SK-N-SH (cell line): ENCODE data around the gene CIT. TPM values are rescaled to one million over a fixed set of nuclear protein-coding genes. Genes with fewer than 3 reads are reported as not detected.

Experiments
- CTCF ChIA-PET: fragments of 300-600, 350-600 bp; formaldehyde crosslinking; extraction: SDS; loops from one replicate; lab custom pipeline; 2021; lab: Yijun Ruan, JAX
- POLR2A ChIA-PET: fragments of 350-600 bp; sonication (Branson Sonifier 250); formaldehyde crosslinking; extraction: SDS; loops from one replicate; lab custom pipeline; 2020; ENCODE audit warnings: antibody characterized with exemption, inconsistent platforms; lab: Yijun Ruan, JAX
- DNase-seq: peaks from one replicate; pipeline ENCODE4 v3.0.0; 2012
- H2AFZ ChIP-seq: fragments of 200-600 bp; sonication (generic); 2 replicates; pipeline ENCODE4 v1.8.1; 2016; ENCODE audit warnings: antibody characterized with exemption, mild to moderate bottlenecking, low read depth
- H3F3A ChIP-seq: fragments of 200-600 bp; sonication (generic); replicated peaks from 2 replicates; pipeline ENCODE3; 2016; ENCODE audit warnings: antibody characterized with exemption, mild to moderate bottlenecking; ENCODE audit not compliant: insufficient read depth
- H3K27ac ChIP-seq, 2 experiments: fragments of 200-500 bp in 1 of 2; fragments of 200-600 bp in 1 of 2; sonication (Bioruptor generic) in 1 of 2; sonication (generic), shearing (Covaris generic) in 1 of 2; 2 replicates each; pipeline versions ENCODE4 v1.5.1 to v1.6.1; 2014 to 2016; ENCODE audit warnings: low read depth in 2 of 2, inconsistent platforms in 1 of 2, low read length in 1 of 2, mild to moderate bottlenecking in 1 of 2, mixed read lengths in 1 of 2
- H3K27me3 ChIP-seq: fragments of 200-600 bp; sonication (generic), shearing (Covaris generic); 2 replicates; pipeline ENCODE4 v1.6.1; 2016; ENCODE audit warnings: mixed run types; ENCODE audit not compliant: insufficient read depth
- H3K36me3 ChIP-seq, 2 experiments: fragments of 200-500 bp in 1 of 2; fragments of 200-600 bp in 1 of 2; sonication (Bioruptor generic) in 1 of 2; sonication (generic) in 1 of 2; replicated peaks in 1 of 2; 2 replicates each; pipeline versions ENCODE3 to v1.5.1; 2014 to 2016; ENCODE audit warnings: low read length in 1 of 2, mild to moderate bottlenecking in 1 of 2; ENCODE audit not compliant: insufficient read depth in 2 of 2, control insufficient read depth in 1 of 2
- H3K4me1 ChIP-seq, 2 experiments: fragments of 200-500 bp in 1 of 2; fragments of 200-600 bp in 1 of 2; sonication (Bioruptor generic) in 1 of 2; sonication (generic), shearing (Covaris generic) in 1 of 2; 2 replicates each; pipeline versions ENCODE4 v1.5.1 to v1.6.1; 2014 to 2016; ENCODE audit warnings: low read depth in 1 of 2, low read length in 1 of 2, mixed run types in 1 of 2; ENCODE audit not compliant: insufficient read depth in 2 of 2, control insufficient read depth in 1 of 2
- H3K4me2 ChIP-seq: fragments of 200-600 bp; sonication (generic), shearing (Covaris generic); 2 replicates; pipeline ENCODE4 v1.6.1; 2017; ENCODE audit warnings: mixed run types
- H3K4me3 ChIP-seq, 2 experiments: fragments of 200-500 bp in 1 of 2; fragments of 200-600 bp in 1 of 2; sonication (Bioruptor generic) in 1 of 2; sonication (generic), shearing (Covaris generic) in 1 of 2; 2 replicates each; pipeline versions ENCODE4 v1.5.1 to v1.8.1; 2014 to 2016; ENCODE audit warnings: low read depth in 2 of 2, inconsistent platforms in 1 of 2, low read length in 1 of 2, mild to moderate bottlenecking in 1 of 2, mixed read lengths in 1 of 2, moderate library complexity in 1 of 2
- H3K79me2 ChIP-seq: fragments of 200-600 bp; sonication (generic); 2 replicates; pipeline ENCODE4 v1.8.1; 2017; ENCODE audit warnings: mild to moderate bottlenecking; ENCODE audit not compliant: insufficient read depth
- H3K9ac ChIP-seq: fragments of 200-600 bp; sonication (generic); 2 replicates; pipeline ENCODE4 v1.6.1; 2017; ENCODE audit warnings: mixed run types
- H3K9me2 ChIP-seq: fragments of 200-600 bp; sonication (generic); 2 replicates; pipeline ENCODE4 v1.6.1; 2017; ENCODE audit warnings: mixed run types
- H3K9me3 ChIP-seq: fragments of 200-600 bp; sonication (generic); 2 replicates; pipeline ENCODE4 v1.6.1; 2017; ENCODE audit warnings: mixed run types, mild to moderate bottlenecking, moderate library complexity
- H4K20me1 ChIP-seq: fragments of 200-600 bp; sonication (generic); 2 replicates; pipeline ENCODE4 v1.6.1; 2017; ENCODE audit warnings: mild to moderate bottlenecking, mixed run types; ENCODE audit not compliant: insufficient read depth
- CTCF ChIP-seq: fragments of 200-600 bp; sonication (generic); IDR thresholded peaks from 2 replicates; pipeline ENCODE4 v1.6.1; 2017; ENCODE audit warnings: antibody characterized with exemption, mild to moderate bottlenecking, moderate library complexity
- EP300 ChIP-seq, 2 experiments: IDR thresholded peaks; 2 replicates each; pipeline versions ENCODE4 v1.4.0 to v1.6.1; 2012; ENCODE audit warnings: borderline replicate concordance in 1 of 2, low read depth in 1 of 2, low read length in 1 of 2
- FOSL2 ChIP-seq: IDR thresholded peaks from 2 replicates; pipeline ENCODE4 v1.4.0; 2012; ENCODE audit warnings: low read depth, mild to moderate bottlenecking, moderate library complexity, borderline replicate concordance
- JUND ChIP-seq: IDR thresholded peaks from 2 replicates; pipeline ENCODE4 v1.4.0; 2012
- MAX ChIP-seq: IDR thresholded peaks from 2 replicates; pipeline ENCODE4 v1.4.0; 2012; ENCODE audit warnings: low read depth
- MEF2A ChIP-seq: IDR thresholded peaks from 2 replicates; pipeline ENCODE4 v1.4.0; 2012; ENCODE audit warnings: low read depth, borderline replicate concordance
- NFIC ChIP-seq: IDR thresholded peaks from 2 replicates; pipeline ENCODE4 v1.4.0; 2012; ENCODE audit warnings: borderline replicate concordance
- PBX3 ChIP-seq: IDR thresholded peaks from 2 replicates; pipeline ENCODE4; 2012
- RXRA ChIP-seq: IDR thresholded peaks from 2 replicates; pipeline ENCODE4 v1.4.0; 2012; ENCODE audit warnings: low read depth, mild to moderate bottlenecking, borderline replicate concordance
- SIN3A ChIP-seq: IDR thresholded peaks from 2 replicates; pipeline ENCODE4 v1.6.1; 2012; ENCODE audit warnings: low read depth, mild to moderate bottlenecking, low read length, moderate library complexity, borderline replicate concordance
- TAF1 ChIP-seq: IDR thresholded peaks from 2 replicates; pipeline ENCODE4 v1.6.1; 2012; ENCODE audit warnings: low read depth, mild to moderate bottlenecking, low read length, moderate library complexity, borderline replicate concordance
- USF2 ChIP-seq: fragments of 150-350 bp; IDR thresholded peaks from 2 replicates; pipeline ENCODE4 v1.6.1; 2017; ENCODE audit warnings: antibody characterized with exemption, low read length, low read depth, borderline replicate concordance
- WGBS: methylation state at CpG from one replicate; pipeline ENCODE4 v1.1.6; 2017; ENCODE audit warnings: low lambda C conversion rate; 5-methylcytosine and 5-hydroxymethylcytosine counted together
- polyA plus RNA-seq, 3 experiments: library from polyadenylated mRNA; depleted of rRNA; stranded (reverse); fragments of >200 nt; gene quantifications; 2 replicates each; pipeline ENCODE4 v1.2.3, GENCODE V29; 2012

Gene CIT
- polyA plus RNA-seq, 1 of the 3 experiments (the other 2 are of a cell fraction) = 7.7 TPM

- TF ChIP-seq CTCF (no peak), JUND (no peak)
These were observed 211.8 kb downstream of the CIT start (continued) for GRCh38 chr12:119665164-119665929.

GRCh38 chr12:119664642-119665041 is 212.5 kb downstream of the CIT start:
- H3K36me3 ChIP-seq = no peaks in the 10 kb centered on the region
- no peaks in the 10 kb centered on the region for H3K9me2 ChIP-seq
- ChIA-PET POLR2A (no interaction called here), CTCF (interaction anchor here (1.0 to 1.8 kb wide), 2 partner anchors 11 to 16 kb away, joined by 3 to 10 read pairs; no protein-coding TSS in a partner anchor)
- no peak overlapping the region for H3K27ac ChIP-seq
- TF ChIP-seq EP300 (IDR thresholded peaks at IDR 0.05; ENCODE audit: borderline replicate concordance in 1 of 2, low read depth in 1 of 2, low read length in 1 of 2) = no peak
- no peak for TF ChIP-seq MEF2A
- no peak for TF ChIP-seq NFIC
- no peak for TF ChIP-seq TAF1
- no peak for TF ChIP-seq RXRA
- no peak for TF ChIP-seq SIN3A
- no peak for TF ChIP-seq MAX
- TF ChIP-seq PBX3 = no peak
- no peak for TF ChIP-seq FOSL2
- no peak for TF ChIP-seq USF2
- no peak overlapping the region for H3K9ac ChIP-seq
- no peaks in the 10 kb centered on the region for H3K27me3 ChIP-seq
- H3K9me3 ChIP-seq = no peaks in the 10 kb centered on the region
- H3K4me1 ChIP-seq = peaks cover 6 to 7% of the 10 kb centered on the region in 2 experiments; a peak in 3 of 4 replicates
- peaks cover 18% of the 10 kb centered on the region for H3K79me2 ChIP-seq
- no peak overlapping the region for H3K4me3 ChIP-seq
- no peak for DNase-seq
- H2AFZ ChIP-seq = no peak overlapping the region
- no peak overlapping the region for H3K4me2 ChIP-seq
- WGBS = 70% methylated on average over 1 of the region's 1 CpG
- H3F3A ChIP-seq = peaks cover 4% of the 10 kb centered on the region
- no peaks in the 10 kb centered on the region for H4K20me1 ChIP-seq
